NT2/D1 (cell line): ENCODE data around the gene SRPK1.
"Not testable (repeated sequence)": the region's sequence is repeated elsewhere in the genome, so short reads cannot be mapped to it uniquely, and the experiment has no call there.

Experiments
- SUZ12 ChIP-seq: IDR thresholded peaks from 2 replicates; pipeline ENCODE4 v1.6.1; 2011; ENCODE audit not compliant: insufficient read length, insufficient read depth; ENCODE audit errors: extremely low read depth
- YY1 ChIP-seq: IDR thresholded peaks from 2 replicates; pipeline ENCODE4 v1.6.1; 2011; ENCODE audit not compliant: insufficient read length, insufficient read depth
- ZNF274 ChIP-seq: IDR thresholded peaks from 2 replicates; pipeline ENCODE4 v1.6.1; 2011; ENCODE audit warnings: mild to moderate bottlenecking, low read depth, low read length

DNA sequence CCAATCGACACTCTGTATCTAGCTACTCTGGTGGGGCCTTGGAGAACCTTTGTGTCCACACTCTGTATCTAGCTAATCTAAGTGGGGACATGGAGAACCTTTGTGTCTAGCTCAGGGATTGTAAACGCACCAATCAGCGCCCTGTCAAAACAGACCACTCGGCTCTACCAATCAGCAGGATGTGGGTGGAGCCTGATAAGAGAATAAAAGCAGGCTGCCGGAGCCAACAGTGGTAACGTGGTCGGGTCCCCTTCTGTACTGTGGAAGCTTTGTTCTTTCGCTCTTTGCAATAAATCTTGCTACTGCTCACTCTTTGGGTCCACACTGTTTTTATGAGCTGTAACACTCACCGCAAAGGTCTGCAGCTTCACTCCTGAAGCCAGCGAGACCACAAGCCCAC, 11.0 kb upstream of the SRPK1 start:
- not testable (repeated sequence) for TF ChIP-seq YY1, ZNF274, SUZ12
